ENCODE data around the gene EPC2.

The EPC2 gene

GRCh38 chr2:148814860-148815419 lies 170.4 kb downstream of the EPC2 start:
- TF ChIP-seq CTCF (IDR thresholded peaks at IDR 0.05) = no peak

- TF ChIP-seq CTCF (IDR thresholded peaks at IDR 0.05) = no peak
These were observed 171.6 kb downstream of the EPC2 start for GRCh38 chr2:148816176-148816575.

GRCh38 chr2:148817210-148817708 lies 172.7 kb downstream of the EPC2 start:
- TF ChIP-seq CTCF (IDR thresholded peaks at IDR 0.05) = no peak

GRCh38 chr2:148819019-148819585 lies 174.6 kb downstream of the EPC2 start:
- no peak for TF ChIP-seq CTCF (IDR thresholded peaks at IDR 0.05)

GRCh38 chr2:148824190-148824589 lies 179.6 kb downstream of the EPC2 start:
- no peak for TF ChIP-seq CTCF (IDR thresholded peaks at IDR 0.05)

GRCh38 chr2:148826791-148827190 lies 182.2 kb downstream of the EPC2 start:
- TF ChIP-seq CTCF (IDR thresholded peaks at IDR 0.05) = no peak

- TF ChIP-seq CTCF (IDR thresholded peaks at IDR 0.05) = no peak
These were observed 184.4 kb downstream of the EPC2 start for GRCh38 chr2:148828941-148829340.

Measured in LNCAP (cell line).